Activated naive CD8-positive, alpha-beta T cell treated with anti-CD3 and anti-CD28 coated beads for 36 hours (primary cell): Measurements from ENCODE around the gene ST6GAL1. TPM values are rescaled to one million over a fixed set of nuclear protein-coding genes. Genes with fewer than 3 reads are reported as not detected.
A peak's percentile ranks its signal among the peaks of the same experiment; 100 is the strongest.
"Not testable (repeated sequence)": the region's sequence is repeated elsewhere in the genome, so short reads cannot be mapped to it uniquely, and the experiment has no call there.

Source experiments
- DNase-seq: peaks from one replicate; pipeline ENCODE4 v3.0.0; 2021
- H3K27ac Mint-ChIP-seq: one replicate; pipeline ENCODE4 v1.8.0; 2022; ENCODE audit warnings: mild to moderate bottlenecking, moderate library complexity, mixed read lengths
- H3K27me3 Mint-ChIP-seq: one replicate; pipeline ENCODE4 v1.8.0; 2022; ENCODE audit warnings: mild to moderate bottlenecking, mixed read lengths
- H3K36me3 Mint-ChIP-seq: one replicate; pipeline ENCODE4 v1.8.0; 2021; ENCODE audit warnings: mild to moderate bottlenecking, mixed read lengths
- H3K4me1 Mint-ChIP-seq: one replicate; pipeline ENCODE4 v1.8.0; 2021; ENCODE audit warnings: mixed read lengths
- H3K4me3 Mint-ChIP-seq: one replicate; pipeline ENCODE4 v1.8.0; 2022; ENCODE audit warnings: mild to moderate bottlenecking, moderate library complexity, mixed read lengths
- H3K9me3 Mint-ChIP-seq: one replicate; pipeline ENCODE4 v1.8.0; 2022; ENCODE audit warnings: mixed read lengths
- total RNA-seq, 2 experiments: library from RNA; stranded (reverse); gene quantifications; one replicate each; pipeline ENCODE4 v1.2.3, GENCODE V29; 2021

ST6GAL1 gene
- total RNA-seq, 2 experiments from 2014 or later: 97.4 to 98.8 TPM

- peaks cover 23% of the 10 kb centered on the region for H3K36me3 Mint-ChIP-seq
- peaks cover 34% of the 10 kb centered on the region for H3K4me1 Mint-ChIP-seq
- no peaks in the 10 kb centered on the region for H3K27me3 Mint-ChIP-seq
- H3K9me3 Mint-ChIP-seq: no peaks in the 10 kb centered on the region
- DNase-seq: no peak
- no peak overlapping the region for H3K27ac Mint-ChIP-seq
- no peak overlapping the region for H3K4me3 Mint-ChIP-seq
These were observed 34.3 kb downstream of the ST6GAL1 start for GRCh38 chr3:186964616-186965015.

DNA sequence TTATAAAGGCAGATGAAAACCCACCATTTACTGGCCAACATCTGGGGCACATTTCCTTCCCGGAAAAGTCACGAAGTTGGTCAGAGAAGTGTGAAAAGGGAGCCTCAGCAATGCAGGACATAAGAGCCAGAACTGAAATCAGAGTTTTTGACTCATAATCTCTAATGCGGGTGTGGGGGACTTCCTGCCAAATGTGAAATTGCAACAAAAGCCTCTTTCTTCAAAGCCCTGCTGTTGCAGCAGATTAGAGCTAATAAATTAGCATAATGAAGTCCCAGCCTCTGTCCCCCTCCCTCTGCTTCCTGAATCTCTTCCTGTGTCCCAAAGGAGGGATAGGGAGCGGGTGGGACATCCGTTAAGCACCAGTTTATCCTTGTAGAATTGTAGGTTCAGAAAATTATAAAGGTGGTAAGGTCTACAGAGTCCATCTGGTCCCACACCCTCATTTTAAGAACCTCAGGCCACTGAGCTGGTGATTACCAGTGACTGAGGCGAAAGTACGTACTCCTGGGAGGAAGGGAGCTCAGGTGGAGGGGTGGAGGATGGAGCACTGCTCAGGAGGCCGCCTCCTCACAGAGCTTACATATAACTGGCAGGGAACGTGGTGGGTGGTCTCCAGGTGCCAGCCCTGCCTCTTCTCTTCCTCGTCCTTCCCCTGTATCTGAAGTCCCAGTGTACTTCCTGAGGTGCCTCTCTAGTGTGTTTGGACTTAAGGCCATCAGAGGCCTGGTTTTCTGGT is 35.0 kb downstream of the ST6GAL1 start:
- Mint-ChIP-seq H3K27ac (peak overlapping the region; percentile 42), H3K4me1 (peaks cover 33% of the 10 kb centered on the region), H3K27me3 (no peaks in the 10 kb centered on the region), H3K4me3 (no peak overlapping the region), H3K9me3 (no peaks in the 10 kb centered on the region), H3K36me3 (peaks cover 24% of the 10 kb centered on the region)
- DNase-seq: no peak

DNA sequence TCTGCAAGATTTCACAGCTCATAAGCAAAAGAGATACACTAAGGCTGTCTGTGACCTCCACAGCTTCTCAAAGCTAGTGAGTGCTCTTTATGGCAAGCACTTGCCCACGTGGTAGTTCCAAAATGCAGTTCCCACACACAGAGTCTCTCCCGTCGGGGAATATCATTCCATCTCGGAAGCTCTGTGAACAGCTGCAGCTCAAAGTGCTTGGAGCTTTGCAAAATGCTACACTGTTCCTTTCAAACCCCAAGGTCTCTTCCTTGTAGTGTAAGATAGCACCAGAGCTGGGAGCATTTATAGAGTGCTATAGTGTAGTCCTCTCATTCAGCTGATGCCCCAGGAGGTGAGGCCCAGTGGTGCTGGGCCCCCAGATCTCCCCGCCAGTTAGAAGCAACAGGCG is 36.1 kb downstream of the ST6GAL1 start:
- Mint-ChIP-seq H3K36me3 (peaks cover 21% of the 10 kb centered on the region), H3K9me3 (no peaks in the 10 kb centered on the region), H3K27me3 (no peaks in the 10 kb centered on the region), H3K27ac (no peak overlapping the region), H3K4me1 (peaks cover 26% of the 10 kb centered on the region), H3K4me3 (no peak overlapping the region)
- no peak for DNase-seq

DNA sequence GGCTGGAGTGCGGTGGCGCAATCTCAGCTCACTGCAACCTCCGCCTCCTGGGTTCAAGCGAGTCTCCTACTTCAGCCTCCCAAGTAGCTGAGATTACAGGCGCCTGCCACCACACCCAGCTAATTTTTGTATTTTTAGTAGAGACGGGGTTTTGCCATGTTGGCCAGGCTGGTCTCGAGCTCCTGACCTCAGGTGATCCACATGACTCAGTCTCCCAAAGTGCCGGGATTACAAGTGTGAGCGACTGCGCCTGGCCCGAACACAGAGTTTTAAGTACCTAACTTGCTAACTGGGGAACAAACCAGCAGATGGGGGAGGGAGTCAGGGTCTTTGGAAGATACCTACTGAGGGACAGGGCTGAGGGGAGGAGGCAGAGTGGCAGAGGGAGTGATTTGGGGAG is 36.9 kb downstream of the ST6GAL1 start:
- DNase-seq, H3K27me3 Mint-ChIP-seq, H3K4me3 Mint-ChIP-seq, H3K9me3 Mint-ChIP-seq: not testable (repeated sequence)
- Mint-ChIP-seq H3K27ac (peak overlapping the region; percentile 25), H3K4me1 (peaks cover 26% of the 10 kb centered on the region), H3K36me3 (peaks cover 21% of the 10 kb centered on the region)

DNA sequence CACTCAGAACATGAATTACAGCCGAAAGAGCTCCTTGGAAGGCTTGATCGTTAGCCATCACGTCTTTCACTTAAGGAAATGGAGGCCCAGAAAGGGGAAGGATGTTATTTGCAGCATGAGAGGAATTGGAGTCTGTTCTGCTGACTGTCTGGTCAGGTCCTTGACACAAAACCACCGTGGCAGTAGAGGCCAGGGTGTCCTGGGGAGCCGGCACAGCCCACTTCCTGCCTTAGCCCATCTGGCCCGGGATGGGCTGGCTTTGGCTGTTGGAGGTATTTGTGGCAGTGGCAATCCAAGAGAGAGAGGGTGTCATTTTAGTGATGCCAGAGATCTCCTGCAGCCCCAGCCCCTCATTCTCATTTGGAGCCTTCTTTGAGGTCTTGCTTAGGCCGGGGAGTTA is 37.4 kb downstream of the ST6GAL1 start:
- Mint-ChIP-seq H3K4me1 (peaks cover 26% of the 10 kb centered on the region), H3K27ac (peak overlapping the region; percentile 25)

GRCh38 chr3:186969607-186970006 is 39.3 kb downstream of the ST6GAL1 start:
- Mint-ChIP-seq H3K4me3 (no peak overlapping the region), H3K36me3 (peaks cover 28% of the 10 kb centered on the region), H3K9me3 (no peaks in the 10 kb centered on the region), H3K4me1 (peaks cover 31% of the 10 kb centered on the region), H3K27ac (no peak overlapping the region), H3K27me3 (no peaks in the 10 kb centered on the region)
- DNase-seq: no peak

More for the DNA sequence above, 37.4 kb downstream of the ST6GAL1 start:
- no peak overlapping the region for H3K4me3 Mint-ChIP-seq
- peaks cover 21% of the 10 kb centered on the region for H3K36me3 Mint-ChIP-seq
- no peak for DNase-seq
- no peaks in the 10 kb centered on the region for H3K27me3 Mint-ChIP-seq
- no peaks in the 10 kb centered on the region for H3K9me3 Mint-ChIP-seq

- Mint-ChIP-seq H3K36me3 (peaks cover 28% of the 10 kb centered on the region), H3K4me1 (peaks cover 21% of the 10 kb centered on the region)
- not testable (repeated sequence) for H3K27ac Mint-ChIP-seq, DNase-seq, H3K4me3 Mint-ChIP-seq, H3K9me3 Mint-ChIP-seq, H3K27me3 Mint-ChIP-seq
These were observed 40.8 kb downstream of the ST6GAL1 start for GRCh38 chr3:186971106-186971505.

DNA sequence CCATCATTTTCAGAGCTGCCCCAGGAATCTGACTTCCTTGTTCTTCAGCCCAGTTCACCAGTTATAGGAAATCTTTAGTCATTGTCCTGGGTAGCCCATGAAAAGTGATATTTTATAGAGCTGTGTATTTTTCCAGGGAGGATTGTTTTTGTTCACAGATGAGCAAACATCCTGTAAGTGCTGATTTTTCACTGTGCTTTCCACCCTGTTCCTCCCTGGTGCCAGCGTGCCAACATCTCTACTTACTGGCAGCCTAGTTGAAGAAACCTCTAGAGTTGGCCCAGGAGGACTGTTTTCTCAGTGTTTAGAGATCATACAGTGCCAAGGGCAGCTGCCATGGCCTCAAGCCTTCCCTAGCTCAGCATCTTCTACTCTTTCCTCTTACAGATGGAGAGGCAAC is 41.3 kb downstream of the ST6GAL1 start:
- Mint-ChIP-seq H3K9me3 (no peaks in the 10 kb centered on the region), H3K27ac (no peak overlapping the region), H3K27me3 (no peaks in the 10 kb centered on the region), H3K36me3 (peaks cover 28% of the 10 kb centered on the region), H3K4me1 (peaks cover 21% of the 10 kb centered on the region), H3K4me3 (no peak overlapping the region)
- DNase-seq: no peak

- Mint-ChIP-seq H3K27ac (no peak overlapping the region), H3K9me3 (no peaks in the 10 kb centered on the region), H3K36me3 (peaks cover 16% of the 10 kb centered on the region)
These were observed 43.4 kb downstream of the ST6GAL1 start for GRCh38 chr3:186973702-186974101.

DNA sequence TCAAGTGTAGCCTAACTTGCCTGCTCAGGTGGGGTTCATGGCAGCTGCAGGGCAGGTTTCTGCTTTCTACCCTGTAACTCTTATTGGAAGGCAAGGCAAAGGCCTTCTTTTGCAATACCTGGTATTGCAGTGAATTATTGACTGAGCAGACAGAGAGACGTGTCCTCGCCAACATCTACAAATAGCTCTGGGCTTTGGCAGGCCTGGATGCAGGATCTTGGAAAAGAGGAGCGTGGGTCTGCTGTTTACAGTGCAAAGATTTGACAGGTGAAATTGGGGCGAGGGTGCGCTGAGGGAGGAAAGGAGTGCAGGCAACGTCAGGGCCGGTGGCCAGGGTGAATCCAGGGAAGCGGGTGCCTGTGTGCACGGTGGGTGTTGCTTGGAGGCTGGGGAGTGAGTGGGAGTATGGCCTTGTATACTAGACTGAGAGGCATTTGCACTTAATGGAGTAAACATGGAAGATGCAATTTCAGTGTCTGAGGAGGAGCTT is 44.5 kb downstream of the ST6GAL1 start:
- H3K27ac Mint-ChIP-seq: no peak overlapping the region
- H3K9me3 Mint-ChIP-seq: no peaks in the 10 kb centered on the region
- H3K4me1 Mint-ChIP-seq: peaks cover 9% of the 10 kb centered on the region
- DNase-seq: no peak
- no peaks in the 10 kb centered on the region for H3K27me3 Mint-ChIP-seq
- H3K36me3 Mint-ChIP-seq: peaks cover 13% of the 10 kb centered on the region
- H3K4me3 Mint-ChIP-seq: no peak overlapping the region

More at GRCh38 chr3:186973702-186974101, 43.4 kb downstream of the ST6GAL1 start:
- no peak for DNase-seq
- Mint-ChIP-seq H3K27me3 (no peaks in the 10 kb centered on the region), H3K4me3 (no peak overlapping the region), H3K4me1 (peaks cover 14% of the 10 kb centered on the region)

- H3K27me3 Mint-ChIP-seq: no peaks in the 10 kb centered on the region
- H3K36me3 Mint-ChIP-seq: peaks cover 10% of the 10 kb centered on the region
- H3K4me1 Mint-ChIP-seq: peaks cover 8% of the 10 kb centered on the region
- no peaks in the 10 kb centered on the region for H3K9me3 Mint-ChIP-seq
- DNase-seq: no peak
- H3K27ac Mint-ChIP-seq: no peak overlapping the region
- no peak overlapping the region for H3K4me3 Mint-ChIP-seq
These were observed 45.4 kb downstream of the ST6GAL1 start for GRCh38 chr3:186975726-186976125.

DNA sequence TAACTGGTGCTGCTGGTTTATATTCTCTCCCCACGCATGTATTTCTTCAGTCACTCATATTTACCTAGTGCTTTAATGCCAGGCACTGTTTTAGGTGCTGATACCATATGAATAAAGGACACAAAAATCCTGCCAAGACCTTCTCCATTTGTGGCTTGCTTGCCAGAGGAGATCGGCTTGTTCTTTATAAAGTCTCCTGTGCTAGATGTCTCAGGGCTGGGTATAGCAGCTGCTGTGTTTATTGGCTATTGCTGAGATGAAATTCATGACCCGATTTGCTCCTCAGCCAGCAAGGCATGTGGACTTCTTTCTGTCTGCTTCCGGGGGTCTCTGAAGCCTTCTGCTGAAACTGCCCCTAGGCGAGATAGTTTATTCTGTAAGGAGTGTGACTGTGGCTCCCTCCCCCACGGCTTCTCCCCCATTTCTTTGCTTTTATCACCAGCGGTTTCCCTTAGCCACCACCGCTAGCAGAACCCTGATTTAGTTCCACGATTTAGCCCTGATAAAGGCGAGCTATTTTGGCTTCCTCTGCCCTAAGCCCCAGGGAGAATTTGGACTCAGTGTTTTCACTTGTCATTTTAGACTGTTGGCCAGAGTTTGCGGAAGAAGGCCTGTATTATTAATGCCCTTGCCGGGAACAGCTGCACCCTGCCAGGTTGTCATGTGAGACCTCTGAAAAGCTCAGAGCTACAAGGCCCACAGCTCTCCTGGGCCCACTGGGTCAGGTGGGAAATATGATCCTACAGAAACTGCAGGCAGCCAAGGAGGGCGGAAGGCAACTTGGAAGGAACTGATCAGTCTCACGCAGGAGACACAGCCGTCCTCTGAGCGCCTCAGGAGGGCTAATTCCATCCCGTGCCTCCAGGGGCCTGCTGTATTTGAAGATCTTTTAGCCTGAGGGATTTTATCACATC is 46.8 kb downstream of the ST6GAL1 start:
- H3K9me3 Mint-ChIP-seq: no peaks in the 10 kb centered on the region
- peaks cover 14% of the 10 kb centered on the region for H3K36me3 Mint-ChIP-seq
- H3K27me3 Mint-ChIP-seq: no peaks in the 10 kb centered on the region
- DNase-seq: no peak
- peaks cover 8% of the 10 kb centered on the region for H3K4me1 Mint-ChIP-seq
- no peak overlapping the region for H3K27ac Mint-ChIP-seq
- no peak overlapping the region for H3K4me3 Mint-ChIP-seq

GRCh38 chr3:186978712-186979111 is 48.4 kb downstream of the ST6GAL1 start:
- Mint-ChIP-seq H3K27ac (peak overlapping the region; percentile 30), H3K36me3 (peaks cover 10% of the 10 kb centered on the region), H3K9me3 (no peaks in the 10 kb centered on the region), H3K4me3 (no peak overlapping the region), H3K4me1 (peaks cover 2% of the 10 kb centered on the region), H3K27me3 (no peaks in the 10 kb centered on the region)
- DNase-seq: no peak

DNA sequence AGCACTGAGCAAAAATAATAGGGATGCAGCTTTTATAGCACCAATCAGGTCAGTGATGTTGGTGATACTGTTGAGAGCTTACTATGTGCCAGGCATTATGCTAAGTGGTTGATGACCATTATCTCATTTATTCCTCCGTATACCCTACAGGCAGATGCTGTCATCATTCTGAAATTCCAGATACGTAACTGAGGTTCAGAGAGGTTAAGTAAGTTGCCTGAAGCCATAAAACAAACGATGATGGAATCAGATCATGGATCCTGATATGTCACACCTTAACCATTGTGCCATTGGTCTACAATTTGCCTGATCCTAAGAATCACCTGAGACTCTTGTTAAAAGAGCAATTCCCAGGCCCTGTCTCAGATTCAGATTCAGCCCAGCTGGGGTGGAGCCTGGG is 49.5 kb downstream of the ST6GAL1 start:
- no peaks in the 10 kb centered on the region for H3K27me3 Mint-ChIP-seq
- H3K27ac Mint-ChIP-seq: no peak overlapping the region
- H3K4me1 Mint-ChIP-seq: no peaks in the 10 kb centered on the region
- no peak overlapping the region for H3K4me3 Mint-ChIP-seq
- no peak for DNase-seq
- H3K36me3 Mint-ChIP-seq: peaks cover 14% of the 10 kb centered on the region
- H3K9me3 Mint-ChIP-seq: no peaks in the 10 kb centered on the region

DNA sequence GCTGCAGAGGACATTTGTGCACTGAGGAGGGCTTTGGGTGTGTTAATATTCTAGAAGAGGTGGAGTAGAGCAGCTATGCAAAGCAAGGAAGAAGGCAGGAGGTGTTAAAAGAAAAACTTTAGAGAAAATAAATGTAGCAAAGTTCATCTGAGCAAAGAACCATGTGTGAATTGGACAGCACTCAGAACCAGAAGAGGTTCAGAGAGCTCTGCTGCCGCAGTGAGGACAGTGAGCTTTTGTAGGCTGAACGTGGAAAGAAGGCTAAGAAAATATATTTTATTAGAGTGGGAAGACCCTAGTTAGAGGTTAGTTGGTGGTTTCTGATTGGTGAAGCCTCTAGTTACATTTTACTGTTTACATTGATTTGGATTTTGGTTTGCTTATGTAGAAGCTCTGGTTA is 50.7 kb downstream of the ST6GAL1 start:
- Mint-ChIP-seq H3K27ac (no peak overlapping the region), H3K4me3 (no peak overlapping the region), H3K36me3 (peaks cover 14% of the 10 kb centered on the region), H3K9me3 (no peaks in the 10 kb centered on the region), H3K4me1 (no peaks in the 10 kb centered on the region), H3K27me3 (no peaks in the 10 kb centered on the region)
- DNase-seq: no peak
